Activated CD4-positive, alpha-beta T cell treated with anti-CD3 and anti-CD28 coated beads, Interleukin-2, amount 50 U/mL, for 24 hours (primary cell): ENCODE data around the gene STRAP.
"Not testable (repeated sequence)": the region's sequence is repeated elsewhere in the genome, so short reads cannot be mapped to it uniquely, and the experiment has no call there.

Source experiments
- DNase-seq, 2 donors: peaks; one replicate each; pipeline ENCODE4 v3.0.0-alpha.2; 2020; ENCODE audit warnings: low read depth in 1 of 2, low spot score in 1 of 2

STRAP gene

DNA sequence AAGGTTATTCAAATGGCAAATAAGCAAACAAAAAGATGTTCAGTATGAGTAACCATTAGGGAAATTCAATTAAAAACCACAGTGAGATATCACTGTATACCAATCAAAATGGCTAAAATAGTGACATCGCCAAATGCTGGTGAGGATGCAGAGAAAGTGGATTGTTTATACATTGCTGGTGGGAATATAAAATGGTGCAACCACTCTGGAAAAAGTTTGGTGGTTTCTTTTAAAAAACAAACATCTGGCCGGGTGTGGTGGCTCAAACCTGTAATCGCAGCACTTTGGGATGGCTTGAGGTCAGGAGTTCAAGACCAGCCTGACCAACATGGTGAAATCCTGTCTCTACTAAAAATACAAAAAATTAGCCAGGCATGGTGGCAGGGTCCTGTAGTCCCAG is 14.0 kb upstream of the STRAP start:
- DNase-seq: no peak

DNA sequence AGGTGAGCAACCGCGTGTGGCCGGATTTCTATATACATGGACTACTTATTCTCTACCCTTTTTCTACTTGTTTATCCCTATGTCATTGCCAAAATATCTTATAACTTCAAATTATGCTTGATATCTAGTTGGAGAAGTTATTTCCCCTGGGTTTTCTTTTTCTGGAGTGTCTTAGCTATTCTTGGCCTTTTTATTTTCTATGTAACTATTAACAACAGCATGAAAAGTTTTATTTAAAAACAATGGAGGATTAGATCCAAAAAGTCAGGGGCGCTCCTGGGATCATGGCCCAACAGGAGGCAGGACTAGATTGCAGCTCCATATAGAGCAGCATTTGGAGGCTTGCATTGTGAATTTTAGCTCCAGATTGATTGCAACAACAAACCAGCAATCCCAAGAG is 8.6 kb upstream of the STRAP start:
- no peak for DNase-seq

- DNase-seq: not testable (repeated sequence)
Observed at GRCh38 chr12:15874556-15875145, 7.5 kb upstream of the STRAP start.

DNA sequence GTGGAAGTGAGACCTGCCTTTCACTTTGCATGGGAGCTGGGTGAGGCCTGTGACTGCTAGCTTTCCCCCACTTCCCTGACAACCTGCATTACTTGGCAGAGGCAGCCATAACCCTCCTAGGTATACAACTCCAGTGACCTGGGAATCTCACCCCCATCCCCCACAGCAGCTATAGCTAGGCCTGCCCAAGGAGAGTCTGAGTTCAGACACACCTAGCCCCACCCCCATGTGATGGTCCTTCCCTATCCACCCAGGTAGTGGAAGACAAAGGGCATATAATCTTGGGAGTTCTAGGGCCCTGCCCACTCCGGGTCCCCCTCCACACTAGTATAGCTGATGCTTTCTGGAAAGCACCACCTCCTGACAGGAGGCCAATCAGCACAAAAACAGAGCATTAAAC is 6.3 kb upstream of the STRAP start:
- DNase-seq: no peak

DNA sequence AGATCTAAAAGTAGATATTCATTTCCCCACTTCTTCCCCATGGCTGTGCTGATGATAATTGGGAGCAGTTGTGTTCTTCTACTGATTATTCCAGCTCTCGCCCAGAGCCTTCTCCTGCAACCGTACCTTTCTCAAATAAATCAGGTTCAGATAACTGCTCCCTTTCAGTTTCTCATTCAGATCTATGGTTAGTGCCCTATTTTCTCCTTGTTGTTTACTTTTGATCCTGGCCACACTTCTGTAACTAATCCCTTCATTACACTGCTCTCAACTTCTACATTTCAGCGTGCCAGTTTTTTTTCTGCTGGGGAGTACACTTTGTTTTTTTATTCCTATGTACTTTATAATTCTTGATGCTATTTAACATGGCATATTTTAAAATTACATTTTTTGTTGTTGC is 2.8 kb upstream of the STRAP start:
- DNase-seq: no peak

DNA sequence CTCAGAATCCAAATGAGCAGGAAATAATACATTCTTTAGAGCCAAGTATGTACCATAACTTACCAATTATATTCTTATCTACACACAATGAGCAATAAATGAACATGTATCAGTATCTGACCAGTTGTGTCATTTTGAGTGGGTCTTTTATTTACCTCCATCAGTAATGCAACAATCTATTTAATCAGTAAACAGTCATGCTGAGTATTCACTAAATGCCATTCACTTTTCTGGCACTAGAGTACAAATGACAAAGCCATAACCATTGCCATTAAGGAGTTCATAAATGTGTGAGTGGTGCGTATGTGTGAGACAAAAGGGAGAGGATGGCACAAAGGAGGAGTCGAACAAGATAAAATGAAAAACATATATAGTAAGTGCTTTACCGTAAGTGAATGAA is 1.5 kb upstream of the STRAP start:
- DNase-seq: no peak

DNA sequence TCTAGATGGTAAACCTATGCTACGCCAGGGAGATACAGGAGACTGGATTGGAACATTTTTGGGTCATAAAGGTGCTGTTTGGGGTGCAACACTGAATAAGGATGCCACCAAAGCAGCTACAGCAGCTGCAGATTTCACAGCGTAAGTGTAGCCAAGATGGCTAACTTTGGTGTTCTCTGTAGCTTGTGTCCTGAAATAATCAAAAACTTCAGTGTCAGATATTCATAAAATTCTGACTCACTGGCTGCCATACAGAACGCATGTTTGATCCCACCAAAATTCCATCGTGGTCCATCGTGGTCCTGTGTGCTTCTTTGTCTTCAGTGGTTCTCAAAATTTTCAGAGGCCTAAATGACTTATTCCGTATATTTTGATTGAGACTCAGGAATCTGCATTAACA is 1.3 kb downstream of the STRAP start:
- no peak for DNase-seq

DNA sequence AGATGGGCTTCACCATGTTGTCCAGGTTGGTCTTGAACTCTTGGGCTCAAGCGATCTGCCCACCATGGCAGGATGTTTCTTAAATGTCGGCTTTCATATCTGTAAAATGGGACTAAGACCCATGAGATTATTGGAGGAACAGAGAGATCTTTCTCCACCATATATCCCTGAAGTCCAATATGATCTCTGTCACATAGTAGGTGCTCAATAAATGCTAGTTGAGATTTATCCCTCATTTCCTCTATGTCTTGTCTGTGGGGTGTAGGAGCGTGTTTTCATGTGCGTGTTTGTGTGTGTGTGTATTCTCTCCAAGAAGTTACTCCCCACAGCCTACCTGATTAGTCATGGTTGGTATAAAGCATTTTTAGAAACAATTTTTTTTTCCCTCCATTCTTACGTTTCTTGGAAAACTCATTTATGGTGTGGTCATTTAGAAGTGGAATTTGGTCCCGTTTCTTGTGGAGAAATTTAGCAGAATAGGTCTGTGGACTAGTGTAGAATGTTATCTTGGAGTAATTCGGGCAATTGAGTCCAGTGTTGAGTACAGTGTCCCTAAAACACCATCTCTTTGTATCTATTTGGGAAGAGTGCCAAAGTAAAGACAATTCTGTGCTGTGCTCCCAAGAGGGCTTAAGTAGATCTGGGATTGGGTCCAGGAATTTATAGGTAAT is 4.3 kb downstream of the STRAP start:
- no peak for DNase-seq

DNA sequence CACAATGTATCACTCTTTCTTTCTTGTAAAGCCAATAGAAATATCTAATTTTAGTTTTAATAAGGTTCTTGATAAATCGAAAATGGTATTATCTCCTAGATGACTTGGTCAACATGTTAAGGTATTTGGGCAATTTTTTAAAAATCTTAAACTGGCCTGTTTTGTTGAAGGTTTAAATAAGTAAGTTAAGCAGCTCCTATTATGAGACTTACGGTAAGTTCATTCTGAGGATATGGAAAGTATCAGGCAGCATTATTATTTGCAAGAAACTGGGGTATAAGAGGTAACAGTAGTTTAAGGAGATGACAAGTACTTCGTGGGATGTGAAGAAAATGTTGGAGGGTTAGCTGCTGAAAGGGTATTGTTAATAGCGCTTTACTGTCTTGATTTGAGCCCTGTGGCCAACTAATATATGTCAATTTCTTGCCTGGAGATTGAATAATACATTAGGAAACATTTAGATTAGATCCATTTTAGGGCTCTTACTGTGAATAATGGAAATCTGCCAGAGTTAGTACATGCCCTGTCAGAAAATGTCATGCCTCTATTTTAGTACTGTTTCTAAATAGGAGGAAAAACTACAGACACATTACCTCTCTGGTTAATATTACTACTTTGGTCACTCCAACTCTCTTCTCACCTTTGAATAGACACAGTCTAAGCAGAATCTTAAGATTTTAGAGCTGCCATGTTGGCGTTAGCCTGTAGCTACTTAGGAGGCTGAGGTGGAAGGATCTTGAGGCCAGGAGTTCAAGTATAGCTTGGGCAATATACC is 5.0 kb downstream of the STRAP start:
- DNase-seq: no peak

DNA sequence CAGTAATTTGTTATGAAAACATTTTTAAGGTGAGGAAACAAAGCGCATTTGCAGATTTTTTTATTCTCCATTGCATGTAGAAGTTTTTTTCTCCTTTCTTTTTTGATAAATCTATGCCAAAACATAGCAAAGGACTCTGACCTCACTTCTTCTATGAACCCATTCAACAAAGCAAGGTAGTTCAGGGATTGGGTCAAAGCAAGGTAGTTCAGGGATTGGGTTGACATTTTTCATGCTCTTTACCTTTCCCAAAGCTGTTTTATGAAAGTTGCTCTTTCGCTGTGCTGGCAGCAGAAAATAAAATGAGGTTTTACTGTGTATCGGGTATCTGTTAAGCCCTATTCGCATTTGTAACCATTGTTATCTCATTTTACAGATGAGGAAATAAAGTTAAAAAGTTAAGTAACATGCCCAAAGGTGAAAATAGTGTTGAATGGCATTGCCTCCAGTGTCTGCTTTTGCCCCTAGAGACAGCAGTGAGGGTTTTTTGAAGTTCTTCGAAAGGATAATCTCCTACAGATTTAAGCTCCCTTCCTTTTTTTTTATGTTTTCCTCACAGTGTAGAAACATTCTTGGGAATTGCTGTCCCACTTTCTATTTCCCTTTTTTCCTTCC is 10.6 kb downstream of the STRAP start:
- DNase-seq: no peak

GRCh38 chr12:15893260-15893659 is 11.1 kb downstream of the STRAP start:
- no peak for DNase-seq

DNA sequence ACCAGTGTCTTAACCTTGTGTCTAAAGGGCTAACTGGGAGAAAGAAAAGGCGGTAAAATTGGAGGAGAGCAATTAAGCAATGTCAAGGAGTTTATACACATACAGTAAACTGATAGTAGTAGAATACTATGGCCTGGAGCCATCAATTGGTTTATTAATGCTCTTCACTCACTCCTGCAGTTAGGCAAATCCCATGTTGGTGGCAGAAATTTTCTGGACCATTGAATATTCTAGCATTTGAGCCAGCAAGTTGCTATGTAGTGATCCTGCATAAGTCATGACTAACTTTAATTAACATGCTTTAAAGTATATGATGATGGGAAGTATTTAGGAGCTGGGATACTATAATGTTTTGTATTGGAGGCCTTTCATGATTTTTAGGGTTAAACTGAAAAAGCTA is 14.7 kb downstream of the STRAP start:
- no peak for DNase-seq

DNA sequence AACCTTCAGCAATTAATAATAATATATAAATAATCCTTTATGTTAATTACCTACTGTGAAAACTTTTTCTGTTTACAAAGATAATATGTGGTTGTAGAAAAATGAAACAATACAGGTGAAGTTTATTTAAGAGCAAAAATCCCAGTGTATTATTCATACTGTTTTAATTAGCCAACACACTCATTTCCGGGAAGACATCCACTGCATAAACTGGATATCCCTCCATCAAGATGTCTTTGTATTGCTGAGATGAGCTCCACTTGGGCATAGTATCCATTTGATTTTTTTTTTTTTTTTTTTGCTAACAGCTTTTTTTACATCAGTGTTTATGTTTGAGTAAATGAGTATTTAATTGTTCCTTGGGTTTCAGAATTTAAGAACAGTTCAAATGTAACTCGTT is 15.2 kb downstream of the STRAP start:
- DNase-seq: no peak

DNA sequence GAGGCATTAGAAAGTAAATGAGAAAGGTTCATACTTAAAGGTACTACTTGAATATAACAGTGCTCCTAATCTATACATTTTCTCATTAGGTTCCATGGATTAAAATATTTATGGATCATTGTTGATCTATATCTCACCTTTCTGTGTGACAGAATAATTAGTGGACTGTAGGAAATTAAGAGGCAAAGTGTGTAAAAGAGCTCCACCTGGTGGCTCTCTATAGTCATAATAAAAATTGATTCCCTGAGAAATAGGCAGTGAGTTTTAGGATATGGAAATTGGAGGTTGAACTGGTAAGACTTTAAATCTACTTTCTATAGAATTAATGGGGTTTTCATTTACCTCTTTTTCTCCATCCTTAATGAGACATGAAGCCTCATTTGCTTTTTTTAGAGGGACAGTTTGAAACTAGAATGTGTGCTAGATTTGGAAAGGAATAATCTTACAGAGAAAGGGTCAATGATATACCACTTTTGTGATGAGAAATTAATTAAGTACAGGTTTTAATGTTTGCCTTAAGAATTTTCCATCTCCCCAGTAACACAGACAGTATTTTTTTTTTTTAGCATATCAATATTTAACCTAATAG is 17.2 kb downstream of the STRAP start:
- no peak for DNase-seq

DNA sequence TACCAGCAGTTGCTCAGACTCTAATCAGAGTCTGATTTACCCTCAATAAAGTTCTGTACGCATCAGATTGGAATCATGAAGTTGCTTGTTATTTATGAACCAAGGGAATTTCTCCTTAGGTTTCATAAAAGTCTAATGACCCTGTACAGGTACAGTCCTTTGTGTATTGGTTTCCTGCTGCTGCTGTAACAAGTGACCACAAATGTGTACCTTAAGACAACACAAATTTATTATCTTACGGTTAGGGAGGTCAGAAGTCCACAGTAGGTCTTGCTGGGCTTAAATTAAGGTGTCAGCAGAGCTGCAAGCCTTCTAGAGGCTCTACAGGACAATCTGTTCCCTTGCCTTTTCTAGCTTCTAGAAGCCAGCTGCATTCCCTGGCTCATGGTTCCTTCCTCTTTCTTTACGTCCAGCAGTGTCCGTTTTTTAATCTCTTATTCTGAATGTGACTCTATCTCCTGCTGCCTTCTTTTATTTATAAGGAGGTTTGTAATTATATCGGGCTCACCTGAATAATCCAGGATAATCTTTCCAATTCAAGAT is 22.3 kb downstream of the STRAP start:
- DNase-seq: no peak

- DNase-seq: no peak
Observed at GRCh38 chr12:15910468-15910863, 28.3 kb downstream of the STRAP start.

DNA sequence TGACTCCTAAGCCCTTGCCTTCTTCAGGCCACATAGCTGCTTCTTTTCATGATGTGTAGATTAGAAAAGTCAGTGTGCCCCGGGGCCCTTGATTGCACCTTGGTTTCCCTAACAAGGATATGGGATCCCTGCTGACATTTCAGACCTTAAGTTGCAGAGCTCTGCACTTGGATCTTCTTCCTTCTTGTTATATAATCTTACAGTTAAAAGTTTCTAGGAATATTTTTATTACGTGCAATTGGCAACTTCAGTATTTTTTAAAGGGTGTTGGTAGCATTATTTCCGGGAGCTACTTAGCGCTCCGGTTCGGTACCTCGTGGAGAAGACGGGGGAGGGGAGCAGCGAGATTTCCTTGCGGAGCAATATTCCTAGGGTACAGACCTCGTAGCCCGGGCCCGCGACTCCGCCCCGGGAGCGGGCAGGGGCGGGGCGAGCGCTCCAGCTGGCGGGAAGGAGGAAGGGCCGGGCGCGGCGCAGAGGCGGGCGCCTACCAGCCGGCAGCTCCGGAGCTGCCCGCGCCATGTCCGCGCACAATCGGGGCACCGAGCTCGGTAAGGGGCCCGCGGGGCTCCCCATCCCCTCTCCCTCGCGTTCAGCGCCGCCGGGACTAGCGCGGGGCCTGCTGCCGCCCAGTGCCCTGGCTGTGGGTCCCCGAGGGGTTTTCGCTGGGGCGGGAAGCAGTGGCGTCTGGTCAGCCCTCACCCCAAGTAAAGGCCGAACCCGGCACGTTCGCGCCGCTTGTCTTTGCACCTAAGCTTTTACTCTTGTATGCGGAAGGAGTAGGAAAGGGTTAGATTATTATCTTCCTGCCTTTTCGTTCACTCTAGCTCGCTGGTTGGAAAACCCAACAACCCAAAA is 28.9 kb downstream of the STRAP start, which contains the start of gene DERA:
Gene DERA (plus strand): TSS at position 469 of the 858 bp plus-strand sequence. CDS start 52 bp downstream, at position 521.
- peak; percentile 29 to 30 for DNase-seq

DNA sequence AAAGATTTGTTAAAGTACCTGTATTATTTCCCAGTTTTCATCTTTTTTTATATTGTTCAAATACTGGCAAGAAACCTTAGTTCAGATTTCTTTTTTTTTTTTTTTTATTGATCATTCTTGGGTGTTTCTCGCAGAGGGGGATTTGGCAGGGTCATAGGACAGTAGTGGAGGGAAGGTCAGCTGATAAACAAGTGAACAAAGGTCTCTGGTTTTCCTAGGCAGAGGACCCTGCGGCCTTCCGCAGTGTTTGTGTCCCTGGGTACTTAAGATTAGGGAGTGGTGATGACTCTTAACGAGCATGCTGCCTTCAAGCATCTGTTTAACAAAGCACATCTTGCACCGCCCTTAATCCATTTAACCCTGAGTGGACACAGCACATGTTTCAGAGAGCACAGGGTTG is 29.7 kb downstream of the STRAP start:
- not testable (repeated sequence) for DNase-seq

- not testable (repeated sequence) for DNase-seq
Observed at GRCh38 chr12:15914131-15914530, 31.9 kb downstream of the STRAP start.

GRCh38 chr12:15918066-15918465 is 35.9 kb downstream of the STRAP start:
- no peak for DNase-seq
